HepG2 (cell line): ENCODE data around the gene NUFIP2. TPM values are rescaled to one million over a fixed set of nuclear protein-coding genes. Genes with fewer than 3 reads are reported as not detected.

Source experiments
- NR2C2 ChIP-seq: sonication (generic); formaldehyde crosslinking; IDR thresholded peaks from 2 replicates; pipeline ENCODE4 v1.4.0; 2020; ENCODE audit warnings: missing genetic modification reagents, mild to moderate bottlenecking, moderate library complexity, borderline replicate concordance
- POLR2G ChIP-seq: fragments of 200-400 bp; formaldehyde crosslinking; IDR thresholded peaks from 2 replicates; pipeline ENCODE4 v1.6.1; 2018; ENCODE audit warnings: mild to moderate bottlenecking, low read depth, low read length, moderate library complexity
- REPIN1 ChIP-seq: sonication (generic); formaldehyde crosslinking; IDR thresholded peaks from 2 replicates; pipeline ENCODE4 v1.8.0; 2022; ENCODE audit warnings: missing genetic modification reagents, low read depth, mild to moderate bottlenecking, borderline replicate concordance
- SAP130 ChIP-seq: IDR thresholded peaks from 2 replicates; pipeline ENCODE4 v1.6.1; 2016; ENCODE audit warnings: low read depth
- ZNF569 ChIP-seq: sonication (generic); formaldehyde crosslinking; IDR thresholded peaks from 2 replicates; pipeline ENCODE4 v1.5.0; 2020; ENCODE audit warnings: mild to moderate bottlenecking, missing genetic modification reagents, moderate library complexity, borderline replicate concordance
- ZNF761 ChIP-seq: sonication (generic); formaldehyde crosslinking; conservative IDR thresholded peaks from 2 replicates; pipeline ENCODE4 v1.4.0; 2020; ENCODE audit warnings: mild to moderate bottlenecking, missing genetic modification reagents
- ZNF839 ChIP-seq: sonication (generic); formaldehyde crosslinking; IDR thresholded peaks from 2 replicates; pipeline ENCODE4 v1.4.0; 2020; ENCODE audit warnings: missing genetic modification reagents, mild to moderate bottlenecking, borderline replicate concordance
- ZSCAN20 ChIP-seq: sonication (generic); formaldehyde crosslinking; IDR thresholded peaks from 2 replicates; pipeline ENCODE4 v1.4.0; 2020; ENCODE audit warnings: missing genetic modification reagents, mild to moderate bottlenecking, borderline replicate concordance
- polyA plus RNA-seq, 8 experiments: library from polyadenylated mRNA; depleted of rRNA in 3 of 8; stranded (reverse) in 7 of 8; unstranded in 1 of 8; fragments of >200 nt; fragmentation: Illumina TruSeq in 4 of 8; extraction: Trizol in 4 of 8; gene quantifications; 2 replicates each; pipeline versions ENCODE4 v1.2.1 to v1.2.3, GENCODE V29; 2011 to 2016; ENCODE audit warnings: low read depth in 4 of 8, missing spikeins in 1 of 8, mixed read lengths in 1 of 8; ENCODE audit not compliant: insufficient read depth in 1 of 8
- total RNA-seq, 5 experiments: library from RNA; depleted of rRNA; stranded (reverse); fragments of >200 nt; fragmentation: Illumina TruSeq; extraction: Trizol; gene quantifications; 2 replicates each; pipeline ENCODE4 v1.2.3, GENCODE V29; 2016; ENCODE audit warnings: low read depth in 1 of 5
- TF ChIP-seq, protein P1 (sequence below): sonication (generic); formaldehyde crosslinking; IDR thresholded peaks from 2 replicates; pipeline ENCODE4 v1.4.0; 2020; ENCODE audit warnings: low read depth, mild to moderate bottlenecking, missing genetic modification reagents
- TF ChIP-seq, protein P2 (sequence below): sonication (generic); formaldehyde crosslinking; IDR thresholded peaks from 2 replicates; pipeline ENCODE4 v1.9.0; 2022; ENCODE audit warnings: missing genetic modification reagents, mild to moderate bottlenecking, borderline replicate concordance
- TF ChIP-seq, protein P3 (sequence below): sonication (generic); formaldehyde crosslinking; IDR thresholded peaks from 2 replicates; pipeline ENCODE4 v1.4.0; 2020; ENCODE audit warnings: missing genetic modification reagents, borderline replicate concordance
- TF ChIP-seq, protein P4 (sequence below): sonication (generic); formaldehyde crosslinking; IDR thresholded peaks from 2 replicates; pipeline ENCODE4 v1.4.0; 2020; ENCODE audit warnings: missing genetic modification reagents
- TF ChIP-seq, protein P5 (sequence below): sonication (generic); formaldehyde crosslinking; IDR thresholded peaks from 2 replicates; pipeline ENCODE4 v1.4.0; 2020; ENCODE audit warnings: mild to moderate bottlenecking, missing genetic modification reagents

The NUFIP2 gene
- total and polyA plus RNA-seq, 2 of the 13 experiments (the other 11 are each of a cell fraction or from before 2014, with no cell fraction given) = 10.3 to 30.8 TPM

DNA sequence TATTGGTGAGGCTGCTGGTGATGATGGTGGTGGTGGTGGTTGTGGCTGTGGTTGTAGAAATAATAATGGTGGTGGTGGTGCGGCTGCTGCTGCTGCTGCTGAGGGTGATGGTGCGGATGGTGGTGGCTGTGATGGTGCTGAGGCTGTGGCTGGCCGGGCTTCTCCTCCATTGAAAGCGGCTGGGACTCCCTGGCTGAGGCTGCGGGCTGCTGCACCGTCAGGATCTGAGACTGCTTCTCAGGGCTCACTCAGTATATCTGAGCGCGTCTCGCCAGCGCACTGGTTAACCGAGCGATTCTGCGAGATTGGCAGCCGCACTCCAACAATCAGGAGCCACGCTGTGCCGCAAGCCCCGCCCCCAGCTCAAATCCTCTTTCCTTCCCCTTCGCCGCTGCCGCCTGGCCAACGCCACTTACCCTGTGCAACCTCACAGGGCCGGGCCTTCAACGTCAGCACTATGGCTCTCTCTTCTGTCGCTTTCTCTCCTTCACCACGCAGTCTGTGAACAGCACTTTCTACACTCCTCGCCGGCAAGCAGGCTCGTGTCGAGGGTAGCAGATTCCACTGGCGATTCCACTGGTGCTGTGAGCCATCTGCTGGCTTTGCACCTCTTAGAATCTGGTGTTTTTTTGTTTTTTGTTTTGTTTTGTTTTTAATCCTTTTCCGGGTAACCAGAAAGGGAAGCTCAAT lies at the start of gene NUFIP2 (continued):
- TF ChIP-seq, protein P1, sequence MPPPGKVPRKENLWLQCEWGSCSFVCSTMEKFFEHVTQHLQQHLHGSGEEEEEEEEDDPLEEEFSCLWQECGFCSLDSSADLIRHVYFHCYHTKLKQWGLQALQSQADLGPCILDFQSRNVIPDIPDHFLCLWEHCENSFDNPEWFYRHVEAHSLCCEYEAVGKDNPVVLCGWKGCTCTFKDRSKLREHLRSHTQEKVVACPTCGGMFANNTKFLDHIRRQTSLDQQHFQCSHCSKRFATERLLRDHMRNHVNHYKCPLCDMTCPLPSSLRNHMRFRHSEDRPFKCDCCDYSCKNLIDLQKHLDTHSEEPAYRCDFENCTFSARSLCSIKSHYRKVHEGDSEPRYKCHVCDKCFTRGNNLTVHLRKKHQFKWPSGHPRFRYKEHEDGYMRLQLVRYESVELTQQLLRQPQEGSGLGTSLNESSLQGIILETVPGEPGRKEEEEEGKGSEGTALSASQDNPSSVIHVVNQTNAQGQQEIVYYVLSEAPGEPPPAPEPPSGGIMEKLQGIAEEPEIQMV (CRISPR knock-in tag) = peak; percentile 42; the same call in 1 of the 2 replicates
- TF ChIP-seq, protein P2, sequence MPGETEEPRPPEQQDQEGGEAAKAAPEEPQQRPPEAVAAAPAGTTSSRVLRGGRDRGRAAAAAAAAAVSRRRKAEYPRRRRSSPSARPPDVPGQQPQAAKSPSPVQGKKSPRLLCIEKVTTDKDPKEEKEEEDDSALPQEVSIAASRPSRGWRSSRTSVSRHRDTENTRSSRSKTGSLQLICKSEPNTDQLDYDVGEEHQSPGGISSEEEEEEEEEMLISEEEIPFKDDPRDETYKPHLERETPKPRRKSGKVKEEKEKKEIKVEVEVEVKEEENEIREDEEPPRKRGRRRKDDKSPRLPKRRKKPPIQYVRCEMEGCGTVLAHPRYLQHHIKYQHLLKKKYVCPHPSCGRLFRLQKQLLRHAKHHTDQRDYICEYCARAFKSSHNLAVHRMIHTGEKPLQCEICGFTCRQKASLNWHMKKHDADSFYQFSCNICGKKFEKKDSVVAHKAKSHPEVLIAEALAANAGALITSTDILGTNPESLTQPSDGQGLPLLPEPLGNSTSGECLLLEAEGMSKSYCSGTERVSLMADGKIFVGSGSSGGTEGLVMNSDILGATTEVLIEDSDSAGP (CRISPR knock-in tag) = peak; percentile 83
- TF ChIP-seq, protein P3, sequence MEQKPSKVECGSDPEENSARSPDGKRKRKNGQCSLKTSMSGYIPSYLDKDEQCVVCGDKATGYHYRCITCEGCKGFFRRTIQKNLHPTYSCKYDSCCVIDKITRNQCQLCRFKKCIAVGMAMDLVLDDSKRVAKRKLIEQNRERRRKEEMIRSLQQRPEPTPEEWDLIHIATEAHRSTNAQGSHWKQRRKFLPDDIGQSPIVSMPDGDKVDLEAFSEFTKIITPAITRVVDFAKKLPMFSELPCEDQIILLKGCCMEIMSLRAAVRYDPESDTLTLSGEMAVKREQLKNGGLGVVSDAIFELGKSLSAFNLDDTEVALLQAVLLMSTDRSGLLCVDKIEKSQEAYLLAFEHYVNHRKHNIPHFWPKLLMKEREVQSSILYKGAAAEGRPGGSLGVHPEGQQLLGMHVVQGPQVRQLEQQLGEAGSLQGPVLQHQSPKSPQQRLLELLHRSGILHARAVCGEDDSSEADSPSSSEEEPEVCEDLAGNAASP (CRISPR knock-in tag) = peak; percentile 83
- TF ChIP-seq SAP130 (CRISPR knock-in tag) (peak; percentile 93), ZNF761 (CRISPR knock-in tag) (no peak), ZSCAN20 (CRISPR knock-in tag) (no peak; the same call in 1 of the 2 replicates), REPIN1 (peak; percentile 78), ZNF569 (CRISPR knock-in tag) (no peak), POLR2G (peak; percentile 99), ZNF839 (CRISPR knock-in tag) (no peak), NR2C2 (CRISPR knock-in tag) (no peak; the same call in none of the 2 replicates)
- TF ChIP-seq, protein P4, sequence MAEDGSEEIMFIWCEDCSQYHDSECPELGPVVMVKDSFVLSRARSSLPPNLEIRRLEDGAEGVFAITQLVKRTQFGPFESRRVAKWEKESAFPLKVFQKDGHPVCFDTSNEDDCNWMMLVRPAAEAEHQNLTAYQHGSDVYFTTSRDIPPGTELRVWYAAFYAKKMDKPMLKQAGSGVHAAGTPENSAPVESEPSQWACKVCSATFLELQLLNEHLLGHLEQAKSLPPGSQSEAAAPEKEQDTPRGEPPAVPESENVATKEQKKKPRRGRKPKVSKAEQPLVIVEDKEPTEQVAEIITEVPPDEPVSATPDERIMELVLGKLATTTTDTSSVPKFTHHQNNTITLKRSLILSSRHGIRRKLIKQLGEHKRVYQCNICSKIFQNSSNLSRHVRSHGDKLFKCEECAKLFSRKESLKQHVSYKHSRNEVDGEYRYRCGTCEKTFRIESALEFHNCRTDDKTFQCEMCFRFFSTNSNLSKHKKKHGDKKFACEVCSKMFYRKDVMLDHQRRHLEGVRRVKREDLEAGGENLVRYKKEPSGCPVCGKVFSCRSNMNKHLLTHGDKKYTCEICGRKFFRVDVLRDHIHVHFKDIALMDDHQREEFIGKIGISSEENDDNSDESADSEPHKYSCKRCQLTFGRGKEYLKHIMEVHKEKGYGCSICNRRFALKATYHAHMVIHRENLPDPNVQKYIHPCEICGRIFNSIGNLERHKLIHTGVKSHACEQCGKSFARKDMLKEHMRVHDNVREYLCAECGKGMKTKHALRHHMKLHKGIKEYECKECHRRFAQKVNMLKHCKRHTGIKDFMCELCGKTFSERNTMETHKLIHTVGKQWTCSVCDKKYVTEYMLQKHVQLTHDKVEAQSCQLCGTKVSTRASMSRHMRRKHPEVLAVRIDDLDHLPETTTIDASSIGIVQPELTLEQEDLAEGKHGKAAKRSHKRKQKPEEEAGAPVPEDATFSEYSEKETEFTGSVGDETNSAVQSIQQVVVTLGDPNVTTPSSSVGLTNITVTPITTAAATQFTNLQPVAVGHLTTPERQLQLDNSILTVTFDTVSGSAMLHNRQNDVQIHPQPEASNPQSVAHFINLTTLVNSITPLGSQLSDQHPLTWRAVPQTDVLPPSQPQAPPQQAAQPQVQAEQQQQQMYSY (CRISPR knock-in tag) = peak; percentile 29; the same call in 1 of the 2 replicates
- TF ChIP-seq, protein P5, sequence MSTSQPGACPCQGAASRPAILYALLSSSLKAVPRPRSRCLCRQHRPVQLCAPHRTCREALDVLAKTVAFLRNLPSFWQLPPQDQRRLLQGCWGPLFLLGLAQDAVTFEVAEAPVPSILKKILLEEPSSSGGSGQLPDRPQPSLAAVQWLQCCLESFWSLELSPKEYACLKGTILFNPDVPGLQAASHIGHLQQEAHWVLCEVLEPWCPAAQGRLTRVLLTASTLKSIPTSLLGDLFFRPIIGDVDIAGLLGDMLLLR (CRISPR knock-in tag) = 0 out of 2 replicates have a peak, but pooled peaks have one; percentile 47
